ENCODE data around the gene POLRMT.
"Not testable (repeated sequence)": the region's sequence is repeated elsewhere in the genome, so short reads cannot be mapped to it uniquely, and the experiment has no call there.

- TF ChIP-seq CTCF (optimal IDR thresholded peaks at IDR 0.05 in 1 of 3, IDR thresholded peaks at IDR 0.05 in 1 of 3, conservative IDR thresholded peaks at IDR 0.05 in 1 of 3; ENCODE audit: extremely low read depth in 1 of 3, insufficient read depth in 2 of 3, low read length in 3 of 3); EZH2 (IDR thresholded peaks at IDR 0.05; ENCODE audit: low read length): not testable (repeated sequence)
Measured at GRCh38 chr19:668675-669434, 35.5 kb upstream of the POLRMT start.
